ENCODE measurements around the gene PINLYP. TPM values are rescaled to one million over a fixed set of nuclear protein-coding genes. Genes with fewer than 3 reads are reported as not detected.
"Not testable (repeated sequence)": the region's sequence is repeated elsewhere in the genome, so short reads cannot be mapped to it uniquely, and the experiment has no call there.

Gene PINLYP
- total RNA-seq, 2 experiments from 2014 or later: 9.7 to 12.3 TPM

DNA sequence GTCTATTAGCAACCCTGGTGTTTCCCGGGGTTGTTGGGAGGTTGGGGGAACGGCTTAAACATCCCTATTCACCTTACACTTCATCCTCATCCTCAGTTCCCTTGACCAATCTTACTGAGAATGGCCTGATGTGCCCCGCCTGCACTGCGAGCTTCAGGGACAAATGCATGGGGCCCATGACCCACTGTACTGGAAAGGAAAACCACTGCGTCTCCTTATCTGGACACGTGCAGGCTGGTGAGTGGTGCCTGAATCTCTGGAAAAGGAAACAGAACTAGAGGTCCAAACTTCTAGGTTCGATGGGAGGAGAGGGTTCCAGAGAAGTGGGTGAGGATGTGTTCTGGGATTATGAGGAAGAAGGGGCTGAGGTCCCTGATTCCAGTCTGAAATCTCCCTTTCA lies 5.9 kb downstream of the PINLYP start:
- no peaks in the 10 kb centered on the region for H3K27me3 Mint-ChIP-seq
- no peak for ATAC-seq
- TF ChIP-seq, protein P1, sequence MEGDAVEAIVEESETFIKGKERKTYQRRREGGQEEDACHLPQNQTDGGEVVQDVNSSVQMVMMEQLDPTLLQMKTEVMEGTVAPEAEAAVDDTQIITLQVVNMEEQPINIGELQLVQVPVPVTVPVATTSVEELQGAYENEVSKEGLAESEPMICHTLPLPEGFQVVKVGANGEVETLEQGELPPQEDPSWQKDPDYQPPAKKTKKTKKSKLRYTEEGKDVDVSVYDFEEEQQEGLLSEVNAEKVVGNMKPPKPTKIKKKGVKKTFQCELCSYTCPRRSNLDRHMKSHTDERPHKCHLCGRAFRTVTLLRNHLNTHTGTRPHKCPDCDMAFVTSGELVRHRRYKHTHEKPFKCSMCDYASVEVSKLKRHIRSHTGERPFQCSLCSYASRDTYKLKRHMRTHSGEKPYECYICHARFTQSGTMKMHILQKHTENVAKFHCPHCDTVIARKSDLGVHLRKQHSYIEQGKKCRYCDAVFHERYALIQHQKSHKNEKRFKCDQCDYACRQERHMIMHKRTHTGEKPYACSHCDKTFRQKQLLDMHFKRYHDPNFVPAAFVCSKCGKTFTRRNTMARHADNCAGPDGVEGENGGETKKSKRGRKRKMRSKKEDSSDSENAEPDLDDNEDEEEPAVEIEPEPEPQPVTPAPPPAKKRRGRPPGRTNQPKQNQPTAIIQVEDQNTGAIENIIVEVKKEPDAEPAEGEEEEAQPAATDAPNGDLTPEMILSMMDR (IDR thresholded peaks at IDR 0.05): no peak
- intact Hi-C loops (cut with micrococcal nuclease): no loop called here
- ChIA-PET CTCF (interaction anchor here (0.9 to 2.5 kb wide), 2 partner anchors 13 to 26 kb away, joined by 5 to 11 read pairs; no protein-coding TSS in a partner anchor), POLR2A (interaction anchor here (2.0 kb wide), 1 partner anchor 16 kb away, joined by 10 read pairs; the partner anchor contains the start of genes IRGQ and ZNF576)
- H3K9me3 Mint-ChIP-seq: no peaks in the 10 kb centered on the region
- no peak for DNase-seq
- peak overlapping the region; percentile 94 for H3K4me3 Mint-ChIP-seq
- H3K4me1 Mint-ChIP-seq (ENCODE audit: low read depth): peaks cover 23% of the 10 kb centered on the region
- H3K27ac Mint-ChIP-seq: peak overlapping the region; percentile 88
- peaks cover 9% of the 10 kb centered on the region for H3K36me3 Mint-ChIP-seq (ENCODE audit: low read depth)

DNA sequence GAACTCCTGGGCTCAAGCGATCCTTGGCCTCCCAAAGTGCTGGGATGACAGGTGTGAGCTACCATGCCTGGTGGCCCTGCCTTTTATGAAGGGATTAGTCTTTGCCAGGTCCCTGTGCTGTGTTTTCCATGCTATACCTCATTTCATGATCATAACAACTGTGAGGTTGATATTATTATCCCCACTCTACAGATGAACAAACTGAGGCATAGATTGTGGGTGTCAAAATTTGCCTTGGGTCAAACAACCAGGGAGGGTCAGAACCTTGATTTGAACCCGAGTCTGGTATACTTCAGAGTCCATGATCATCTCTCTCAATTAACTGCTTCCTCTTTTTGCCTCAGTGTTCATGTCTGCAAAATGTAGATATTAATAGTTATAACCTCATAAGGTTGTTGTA lies 6.9 kb downstream of the PINLYP start:
- no peak for ATAC-seq
- TF ChIP-seq, protein P1 (IDR thresholded peaks at IDR 0.05): no peak
- ChIA-PET POLR2A (interaction anchor here (0.6 kb wide), 1 partner anchor 26 kb away, joined by 3 read pairs; no protein-coding TSS in a partner anchor), CTCF (interaction anchor here (1.5 to 2.1 kb wide), 2 partner anchors 12 to 28 kb away, joined by 5 to 7 read pairs; no protein-coding TSS in a partner anchor)
- no peaks in the 10 kb centered on the region for H3K9me3 Mint-ChIP-seq
- H3K27ac Mint-ChIP-seq: no peak overlapping the region
- H3K36me3 Mint-ChIP-seq (ENCODE audit: low read depth): peaks cover 9% of the 10 kb centered on the region
- intact Hi-C loops (cut with micrococcal nuclease): no loop called here
- peaks cover 20% of the 10 kb centered on the region for H3K4me1 Mint-ChIP-seq (ENCODE audit: low read depth)
- no peak overlapping the region for H3K4me3 Mint-ChIP-seq
- no peak for DNase-seq
- H3K27me3 Mint-ChIP-seq: no peaks in the 10 kb centered on the region

DNA sequence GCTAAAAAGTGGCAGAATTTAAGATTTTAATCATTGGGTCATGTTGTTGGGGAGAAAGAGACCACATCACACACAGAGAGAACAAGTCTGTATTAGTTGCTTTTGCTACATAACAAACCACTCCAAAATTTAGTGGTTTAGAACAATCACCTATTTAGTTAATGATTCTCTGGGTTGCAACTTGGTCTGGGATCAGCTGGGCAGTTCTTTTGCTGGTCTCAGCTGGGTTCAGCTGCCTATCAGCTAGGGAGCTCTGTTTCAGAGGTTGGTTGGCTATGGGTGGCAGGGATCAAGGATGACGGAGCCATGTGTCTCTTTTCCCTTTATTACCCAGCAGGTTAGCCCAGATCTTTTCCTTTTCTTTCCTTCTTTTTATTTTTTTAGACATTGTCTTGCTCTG lies 8.9 kb downstream of the PINLYP start:
- no peak for DNase-seq
- TF ChIP-seq, protein P1 (IDR thresholded peaks at IDR 0.05): no peak
- Mint-ChIP-seq H3K4me1 (ENCODE audit: low read depth) (peaks cover 12% of the 10 kb centered on the region), H3K27ac (peak overlapping the region; percentile 35), H3K9me3 (no peaks in the 10 kb centered on the region), H3K36me3 (ENCODE audit: low read depth) (peaks cover 12% of the 10 kb centered on the region), H3K4me3 (no peak overlapping the region), H3K27me3 (no peaks in the 10 kb centered on the region)
- ChIA-PET CTCF (interaction anchor here (0.6 to 3.5 kb wide), 5 partner anchors 10 to 84 kb away, joined by 3 to 26 read pairs (median 3); no protein-coding TSS in a partner anchor), POLR2A (interaction anchor here (0.7 to 1.6 kb wide), 2 partner anchors 12 to 28 kb away, joined by 3 to 4 read pairs; partner anchors contain the start of gene ZNF576)
- intact Hi-C loops (cut with micrococcal nuclease): no loop called here
- ATAC-seq: no peak

DNA sequence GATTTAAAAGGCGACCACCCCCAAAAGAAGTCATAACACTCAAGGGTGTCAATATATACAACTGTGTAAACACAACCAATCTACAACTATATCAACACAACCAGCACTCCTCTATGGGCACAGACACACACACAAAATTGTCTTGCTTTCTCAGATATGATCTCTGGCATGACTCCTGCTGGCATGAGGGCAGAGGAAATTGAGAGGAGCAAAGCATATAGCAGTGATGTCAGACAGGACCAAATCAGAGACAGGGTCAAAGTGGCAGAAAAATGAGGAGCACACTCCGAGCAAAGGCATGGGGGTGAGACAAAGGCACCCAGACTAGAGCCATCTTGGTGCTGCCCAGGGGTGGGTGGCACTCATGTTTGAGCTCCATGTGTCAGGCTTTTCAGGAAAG lies 10.7 kb downstream of the PINLYP start:
- H3K27me3 Mint-ChIP-seq: no peaks in the 10 kb centered on the region
- no peak for ATAC-seq
- no peak overlapping the region for H3K4me3 Mint-ChIP-seq
- no peak for DNase-seq
- H3K36me3 Mint-ChIP-seq (ENCODE audit: low read depth): peaks cover 20% of the 10 kb centered on the region
- ChIA-PET CTCF (interaction anchor here (0.6 to 12.2 kb wide), 3 partner anchors 8 to 159 kb away, joined by 3 to 188 read pairs (median 26); no protein-coding TSS in a partner anchor), POLR2A (no interaction called here)
- TF ChIP-seq, protein P1 (IDR thresholded peaks at IDR 0.05): no peak
- no peaks in the 10 kb centered on the region for H3K9me3 Mint-ChIP-seq
- intact Hi-C loops (cut with micrococcal nuclease): no loop called here
- H3K27ac Mint-ChIP-seq: no peak overlapping the region
- peaks cover 10% of the 10 kb centered on the region for H3K4me1 Mint-ChIP-seq (ENCODE audit: low read depth)

DNA sequence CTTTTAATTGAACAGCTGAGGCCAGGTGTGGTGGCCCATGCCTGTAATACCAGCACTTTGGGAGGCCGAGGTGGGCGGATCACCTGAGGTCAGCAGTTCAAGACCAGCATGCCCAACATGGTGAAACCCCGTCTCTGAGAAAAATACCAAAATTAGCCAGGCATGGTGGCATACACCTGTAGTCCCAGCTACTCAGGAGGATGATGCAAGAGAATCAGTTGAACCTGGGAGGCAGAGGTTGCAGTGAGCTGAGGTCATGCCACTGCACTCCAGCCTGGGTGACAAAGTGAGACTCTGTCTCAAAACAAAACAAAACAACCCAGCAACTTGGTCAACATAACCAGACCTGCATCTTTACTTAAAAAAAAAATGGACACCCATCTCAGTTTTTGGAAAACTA lies 11.4 kb downstream of the PINLYP start:
- H3K27me3 Mint-ChIP-seq; H3K4me3 Mint-ChIP-seq; H3K9me3 Mint-ChIP-seq; ATAC-seq; DNase-seq; intact Hi-C loops (cut with micrococcal nuclease); H3K27ac Mint-ChIP-seq: not testable (repeated sequence)
- Mint-ChIP-seq H3K36me3 (ENCODE audit: low read depth) (peaks cover 20% of the 10 kb centered on the region), H3K4me1 (ENCODE audit: low read depth) (peaks cover 10% of the 10 kb centered on the region)
- ChIA-PET POLR2A (interaction anchor here (0.9 kb wide), 1 partner anchor 54 kb away, joined by 3 read pairs; the partner anchor contains the start of gene ZNF575), CTCF (interaction anchor here (3.5 to 12.2 kb wide), 2 partner anchors 7 to 31 kb away, joined by 26 to 188 read pairs; no protein-coding TSS in a partner anchor)

Measured in activated CD8-positive, alpha-beta T cell treated with anti-CD3 and anti-CD28 coated beads for 36 hours (primary cell).